Mucosa of stomach (tissue), 1 donor: ENCODE results near the gene C3orf80.

Experiments used
- H3K27me3 ChIP-seq: one replicate; pipeline ENCODE4 v1.7.0; 2013; ENCODE audit warnings: mild to moderate bottlenecking, low read length; ENCODE audit not compliant: control insufficient read depth, insufficient read depth
- H3K36me3 ChIP-seq: one replicate; pipeline ENCODE4 v1.7.0; 2013; ENCODE audit warnings: low read length; ENCODE audit not compliant: control insufficient read depth, insufficient read depth
- H3K4me1 ChIP-seq: one replicate; pipeline ENCODE4 v1.7.0; 2013; ENCODE audit warnings: mild to moderate bottlenecking, low read length; ENCODE audit not compliant: control insufficient read depth, insufficient read depth
- H3K4me3 ChIP-seq: one replicate; pipeline ENCODE4 v1.7.0; 2013; ENCODE audit warnings: low read length
- H3K9ac ChIP-seq: one replicate; pipeline ENCODE4 v1.7.0; 2013; ENCODE audit warnings: mild to moderate bottlenecking, low read length, moderate library complexity
- H3K9me3 ChIP-seq: one replicate; pipeline ENCODE4 v1.7.0; 2013; ENCODE audit warnings: mild to moderate bottlenecking, low read length, moderate library complexity; ENCODE audit not compliant: control insufficient read depth
- donor health status: Pancreatic carcinoma.

C3orf80 gene

GRCh38 chr3:160257606-160258005 lies 32.4 kb downstream of the C3orf80 start:
- Histone ChIP-seq H3K36me3 (no peaks in the 10 kb centered on the region), H3K27me3 (no peaks in the 10 kb centered on the region), H3K4me3 (no peak overlapping the region), H3K9me3 (no peaks in the 10 kb centered on the region), H3K9ac (no peak overlapping the region), H3K4me1 (no peaks in the 10 kb centered on the region)

DNA sequence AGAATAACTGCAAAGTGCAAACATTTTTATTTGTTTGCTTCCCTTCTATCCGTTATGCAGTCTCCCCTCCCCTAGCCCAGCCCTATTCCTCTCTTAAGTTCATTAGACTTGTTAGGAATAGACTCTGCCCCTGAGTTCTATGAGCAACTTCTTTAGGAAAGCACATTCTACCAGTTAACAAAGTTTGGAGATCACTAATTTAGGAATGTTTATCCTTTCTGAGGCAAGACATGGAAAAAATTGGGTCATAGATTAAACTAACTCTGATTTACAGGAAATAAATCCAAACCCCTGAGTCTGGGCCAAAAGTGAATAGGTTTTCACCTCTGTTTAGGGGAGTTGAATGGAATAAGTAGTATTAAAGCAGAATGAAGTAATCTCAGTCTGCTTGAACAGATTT lies 34.4 kb downstream of the C3orf80 start:
- no peaks in the 10 kb centered on the region for H3K36me3 ChIP-seq
- no peaks in the 10 kb centered on the region for H3K9me3 ChIP-seq
- H3K4me1 ChIP-seq, result no peaks in the 10 kb centered on the region
- no peak overlapping the region for H3K4me3 ChIP-seq
- H3K9ac ChIP-seq, result no peak overlapping the region
- no peaks in the 10 kb centered on the region for H3K27me3 ChIP-seq

GRCh38 chr3:160260587-160261270 lies 35.5 kb downstream of the C3orf80 start:
- H3K9ac ChIP-seq, result no peak overlapping the region

GRCh38 chr3:160265088-160265487 lies 39.9 kb downstream of the C3orf80 start:
- no peak overlapping the region for H3K4me3 ChIP-seq
- no peaks in the 10 kb centered on the region for H3K4me1 ChIP-seq
- H3K9ac ChIP-seq, result no peak overlapping the region
- H3K9me3 ChIP-seq, result no peaks in the 10 kb centered on the region
- no peaks in the 10 kb centered on the region for H3K27me3 ChIP-seq
- H3K36me3 ChIP-seq, result no peaks in the 10 kb centered on the region

More at GRCh38 chr3:160260587-160261270, 35.5 kb downstream of the C3orf80 start:
- Histone ChIP-seq H3K36me3 (no peaks in the 10 kb centered on the region), H3K9me3 (no peaks in the 10 kb centered on the region), H3K4me3 (no peak overlapping the region), H3K27me3 (no peaks in the 10 kb centered on the region), H3K4me1 (no peaks in the 10 kb centered on the region)
